ENCODE results near the gene SMARCAD1. TPM values are rescaled to one million over a fixed set of nuclear protein-coding genes. Genes with fewer than 3 reads are reported as not detected.

SMARCAD1 gene
- polyA plus RNA-seq, 1 donor: 32.1 TPM

GRCh38 chr4:94226763-94227162, 19.1 kb downstream of the SMARCAD1 start:
- H3K27ac ChIP-seq (ENCODE audit: low read length): no peak overlapping the region
- H3K36me3 ChIP-seq (ENCODE audit: control insufficient read depth, insufficient read depth, low read length): peaks cover 14% of the 10 kb centered on the region
- no peak for DNase-seq
- no peaks in the 10 kb centered on the region for H3K9me3 ChIP-seq (ENCODE audit: control insufficient read depth, low read depth, low read length)
- H3K4me3 ChIP-seq (ENCODE audit: low read length): no peak overlapping the region
- no peaks in the 10 kb centered on the region for H3K27me3 ChIP-seq (ENCODE audit: control insufficient read depth, insufficient read depth, low read length)
- no peaks in the 10 kb centered on the region for H3K4me1 ChIP-seq (ENCODE audit: control insufficient read depth, insufficient read depth, low read length)
- 100% methylated on average over 1 of the region's 4 CpGs for WGBS (ENCODE audit: insufficient coverage, low lambda C conversion rate)

GRCh38 chr4:94228493-94229216, 21.0 kb downstream of the SMARCAD1 start:
- DNase-seq: no peak
- Histone ChIP-seq H3K9me3 (ENCODE audit: control insufficient read depth, low read depth, low read length) (no peaks in the 10 kb centered on the region), H3K27me3 (ENCODE audit: control insufficient read depth, insufficient read depth, low read length) (no peaks in the 10 kb centered on the region), H3K4me3 (ENCODE audit: low read length) (no peak overlapping the region), H3K36me3 (ENCODE audit: control insufficient read depth, insufficient read depth, low read length) (peaks cover 16% of the 10 kb centered on the region), H3K4me1 (ENCODE audit: control insufficient read depth, insufficient read depth, low read length) (no peaks in the 10 kb centered on the region), H3K27ac (ENCODE audit: low read length) (no peak overlapping the region)
- WGBS (ENCODE audit: insufficient coverage, low lambda C conversion rate): no CpG with 5 or more reads among the region's 5 CpGs

- H3K4me3 ChIP-seq (ENCODE audit: low read length): no peak overlapping the region
- DNase-seq: no peak
- H3K9me3 ChIP-seq (ENCODE audit: control insufficient read depth, low read depth, low read length): no peaks in the 10 kb centered on the region
- no CpG with 5 or more reads among the region's 6 CpGs for whole genome bisulfite sequencing (ENCODE audit: insufficient coverage, low lambda C conversion rate)
- H3K27ac ChIP-seq (ENCODE audit: low read length): no peak overlapping the region
- H3K4me1 ChIP-seq (ENCODE audit: control insufficient read depth, insufficient read depth, low read length): no peaks in the 10 kb centered on the region
- no peaks in the 10 kb centered on the region for H3K27me3 ChIP-seq (ENCODE audit: control insufficient read depth, insufficient read depth, low read length)
- H3K36me3 ChIP-seq (ENCODE audit: control insufficient read depth, insufficient read depth, low read length): peaks cover 19% of the 10 kb centered on the region
These were observed 24.9 kb downstream of the SMARCAD1 start for GRCh38 chr4:94232519-94232918.

- H3K4me3 ChIP-seq (ENCODE audit: low read length): no peak overlapping the region
- H3K36me3 ChIP-seq (ENCODE audit: control insufficient read depth, insufficient read depth, low read length): peaks cover 26% of the 10 kb centered on the region
These were observed 28.2 kb downstream of the SMARCAD1 start for GRCh38 chr4:94235825-94236224.

GRCh38 chr4:94237271-94237670, 29.6 kb downstream of the SMARCAD1 start:
- peaks cover 36% of the 10 kb centered on the region for H3K36me3 ChIP-seq (ENCODE audit: control insufficient read depth, insufficient read depth, low read length)
- H3K27me3 ChIP-seq (ENCODE audit: control insufficient read depth, insufficient read depth, low read length): no peaks in the 10 kb centered on the region
- no peak for DNase-seq
- 85% methylated on average over 4 of the region's 4 CpGs for WGBS (ENCODE audit: insufficient coverage, low lambda C conversion rate)
- no peaks in the 10 kb centered on the region for H3K4me1 ChIP-seq (ENCODE audit: control insufficient read depth, insufficient read depth, low read length)
- H3K4me3 ChIP-seq (ENCODE audit: low read length): no peak overlapping the region
- H3K27ac ChIP-seq (ENCODE audit: low read length): no peak overlapping the region
- H3K9me3 ChIP-seq (ENCODE audit: control insufficient read depth, low read depth, low read length): no peaks in the 10 kb centered on the region

More at GRCh38 chr4:94235825-94236224, 28.2 kb downstream of the SMARCAD1 start:
- H3K4me1 ChIP-seq (ENCODE audit: control insufficient read depth, insufficient read depth, low read length): no peaks in the 10 kb centered on the region
- no peak for DNase-seq
- H3K27ac ChIP-seq (ENCODE audit: low read length): no peak overlapping the region
- no peaks in the 10 kb centered on the region for H3K9me3 ChIP-seq (ENCODE audit: control insufficient read depth, low read depth, low read length)
- H3K27me3 ChIP-seq (ENCODE audit: control insufficient read depth, insufficient read depth, low read length): no peaks in the 10 kb centered on the region

GRCh38 chr4:94238160-94238559, 30.5 kb downstream of the SMARCAD1 start:
- Histone ChIP-seq H3K9me3 (ENCODE audit: control insufficient read depth, low read depth, low read length) (no peaks in the 10 kb centered on the region), H3K4me1 (ENCODE audit: control insufficient read depth, insufficient read depth, low read length) (no peaks in the 10 kb centered on the region), H3K36me3 (ENCODE audit: control insufficient read depth, insufficient read depth, low read length) (peaks cover 44% of the 10 kb centered on the region), H3K27ac (ENCODE audit: low read length) (no peak overlapping the region), H3K4me3 (ENCODE audit: low read length) (no peak overlapping the region), H3K27me3 (ENCODE audit: control insufficient read depth, insufficient read depth, low read length) (no peaks in the 10 kb centered on the region)
- WGBS (ENCODE audit: insufficient coverage, low lambda C conversion rate): 16% methylated on average over 2 of the region's 2 CpGs
- peak; percentile 7 to 55 for DNase-seq

GRCh38 chr4:94240384-94240783, 32.7 kb downstream of the SMARCAD1 start:
- H3K36me3 ChIP-seq (ENCODE audit: control insufficient read depth, insufficient read depth, low read length): peaks cover 49% of the 10 kb centered on the region
- H3K4me1 ChIP-seq (ENCODE audit: control insufficient read depth, insufficient read depth, low read length): no peaks in the 10 kb centered on the region
- H3K4me3 ChIP-seq (ENCODE audit: low read length): no peak overlapping the region
- no peak for DNase-seq
- H3K9me3 ChIP-seq (ENCODE audit: control insufficient read depth, low read depth, low read length): no peaks in the 10 kb centered on the region
- no peak overlapping the region for H3K27ac ChIP-seq (ENCODE audit: low read length)
- H3K27me3 ChIP-seq (ENCODE audit: control insufficient read depth, insufficient read depth, low read length): no peaks in the 10 kb centered on the region

- no peak for DNase-seq
- Histone ChIP-seq H3K9me3 (ENCODE audit: control insufficient read depth, low read depth, low read length) (no peaks in the 10 kb centered on the region), H3K27me3 (ENCODE audit: control insufficient read depth, insufficient read depth, low read length) (no peaks in the 10 kb centered on the region), H3K4me1 (ENCODE audit: control insufficient read depth, insufficient read depth, low read length) (no peaks in the 10 kb centered on the region), H3K36me3 (ENCODE audit: control insufficient read depth, insufficient read depth, low read length) (peaks cover 50% of the 10 kb centered on the region), H3K4me3 (ENCODE audit: low read length) (no peak overlapping the region), H3K27ac (ENCODE audit: low read length) (no peak overlapping the region)
- 100% methylated on average over 3 of the region's 3 CpGs for WGBS (ENCODE audit: insufficient coverage, low lambda C conversion rate)
These were observed 36.6 kb downstream of the SMARCAD1 start for GRCh38 chr4:94244087-94244828.

- Histone ChIP-seq H3K36me3 (ENCODE audit: control insufficient read depth, insufficient read depth, low read length) (peaks cover 45% of the 10 kb centered on the region), H3K27me3 (ENCODE audit: control insufficient read depth, insufficient read depth, low read length) (no peaks in the 10 kb centered on the region), H3K4me1 (ENCODE audit: control insufficient read depth, insufficient read depth, low read length) (no peaks in the 10 kb centered on the region), H3K9me3 (ENCODE audit: control insufficient read depth, low read depth, low read length) (no peaks in the 10 kb centered on the region), H3K4me3 (ENCODE audit: low read length) (no peak overlapping the region), H3K27ac (ENCODE audit: low read length) (no peak overlapping the region)
- WGBS (ENCODE audit: insufficient coverage, low lambda C conversion rate): 67% methylated on average over 1 of the region's 2 CpGs
- no peak for DNase-seq
These were observed 37.1 kb downstream of the SMARCAD1 start for GRCh38 chr4:94244829-94245185.

GRCh38 chr4:94251094-94251493, 43.4 kb downstream of the SMARCAD1 start:
- Histone ChIP-seq H3K36me3 (ENCODE audit: control insufficient read depth, insufficient read depth, low read length) (peaks cover 17% of the 10 kb centered on the region), H3K9me3 (ENCODE audit: control insufficient read depth, low read depth, low read length) (no peaks in the 10 kb centered on the region), H3K27ac (ENCODE audit: low read length) (no peak overlapping the region), H3K4me1 (ENCODE audit: control insufficient read depth, insufficient read depth, low read length) (no peaks in the 10 kb centered on the region), H3K27me3 (ENCODE audit: control insufficient read depth, insufficient read depth, low read length) (no peaks in the 10 kb centered on the region), H3K4me3 (ENCODE audit: low read length) (no peak overlapping the region)
- DNase-seq: no peak

GRCh38 chr4:94253036-94253435, 45.4 kb downstream of the SMARCAD1 start:
- WGBS (ENCODE audit: insufficient coverage, low lambda C conversion rate): 100% methylated on average over 1 of the region's 3 CpGs
- no peaks in the 10 kb centered on the region for H3K9me3 ChIP-seq (ENCODE audit: control insufficient read depth, low read depth, low read length)
- H3K36me3 ChIP-seq (ENCODE audit: control insufficient read depth, insufficient read depth, low read length): peaks cover 16% of the 10 kb centered on the region
- H3K27me3 ChIP-seq (ENCODE audit: control insufficient read depth, insufficient read depth, low read length): no peaks in the 10 kb centered on the region
- no peak overlapping the region for H3K4me3 ChIP-seq (ENCODE audit: low read length)
- no peak for DNase-seq
- H3K27ac ChIP-seq (ENCODE audit: low read length): no peak overlapping the region
- H3K4me1 ChIP-seq (ENCODE audit: control insufficient read depth, insufficient read depth, low read length): no peaks in the 10 kb centered on the region
